Heart right ventricle (tissue), 16 donors: ENCODE results near the gene KLHL2. TPM values are rescaled to one million over a fixed set of nuclear protein-coding genes. Genes with fewer than 3 reads are reported as not detected.

Experiments used
- ATAC-seq, 8 donors: fragments of 200-7000 bp; cut with Tn5 transposase; one replicate each; pipeline ENCODE4 v1.9.1; 2020; ENCODE audit warnings: mild to moderate bottlenecking in 8 of 8, moderate library complexity in 8 of 8, moderate number of reproducible peaks in 1 of 8
- DNase-seq, 2 donors: peaks; one replicate each; pipeline ENCODE4 v3.0.0-alpha.2; 2020
- H3K27ac ChIP-seq, 10 donors: fragments of 200-600 bp; sonication (generic) in 2 of 10; one replicate each; pipeline versions ENCODE4 v1.5.0 to v1.8.0; 2020 to 2022; ENCODE audit warnings: mild to moderate bottlenecking in 3 of 10
- H3K27me3 ChIP-seq, 7 donors: fragments of 200-600 bp; one replicate each; pipeline ENCODE4 v1.8.0; 2021 to 2022; ENCODE audit warnings: mild to moderate bottlenecking in 2 of 7
- H3K36me3 ChIP-seq, 9 donors: fragments of 200-600 bp; sonication (generic) in 1 of 9; one replicate each; pipeline versions ENCODE4 v1.5.0 to v1.8.0; 2020 to 2022; ENCODE audit warnings: mild to moderate bottlenecking in 2 of 9
- H3K4me1 ChIP-seq, 9 donors: fragments of 200-600 bp; sonication (generic) in 1 of 9; one replicate each; pipeline versions ENCODE4 v1.5.0 to v1.8.0; 2020 to 2022; ENCODE audit warnings: mild to moderate bottlenecking in 4 of 9
- H3K4me3 ChIP-seq, 10 donors: fragments of 200-600 bp; sonication (generic) in 2 of 10; one replicate each; pipeline versions ENCODE4 v1.5.0 to v1.8.0; 2020 to 2022; ENCODE audit warnings: mild to moderate bottlenecking in 7 of 10, moderate library complexity in 2 of 10
- H3K9me3 ChIP-seq, 11 donors: fragments of 200-600 bp in 10 of 11; sonication (generic) in 2 of 11; one replicate each; pipeline versions ENCODE4 v1.5.0 to v1.8.0; 2013 to 2022; ENCODE audit warnings: mild to moderate bottlenecking in 2 of 11, control low read depth in 1 of 11, moderate library complexity in 1 of 11
- CTCF ChIP-seq, 9 donors: fragments of 200-600 bp; sonication (generic) in 2 of 9; IDR thresholded peaks; one replicate each; pipeline versions ENCODE4 v1.5.0 to v1.8.0; 2021 to 2022; ENCODE audit warnings: antibody characterized with exemption in 9 of 9, mild to moderate bottlenecking in 5 of 9, moderate library complexity in 1 of 9
- WGBS, 2 donors: extraction: QIAGEN DNeasy Blood & Tissue Kit; methylation state at CpG; one replicate each; pipeline ENCODE4 v1.1.7; 2013; ENCODE audit warnings: inconsistent platforms in 1 of 2; 5-methylcytosine and 5-hydroxymethylcytosine counted together
- intact Hi-C, 10 donors: fragments of 100-400 bp; cut with DNase I; formaldehyde crosslinking; loops; one replicate each; pipeline versions ENCODE4 v1.11.1 to v1.14.2; 2022
- polyA plus RNA-seq, 2 donors: library from polyadenylated mRNA; stranded (reverse); fragments of 200-250 nt; gene quantifications; one replicate each; pipeline ENCODE4 v1.2.3, GENCODE V29; 2013
- total RNA-seq, 10 donors: library from RNA; stranded (reverse); fragmentation: NEBNext Ultra II Directional in 3 of 10; extraction: Animal tissue kit (Norgen Biotek cat#: 25700) in 3 of 10; gene quantifications; one replicate each; pipeline versions ENCODE4 v1.2.1 to v1.2.4, GENCODE V29; 2021 to 2023
- donor health status: Arrhythmogenic right ventricular cardiomyopathy.
- donor health status: ischemic (EF 13 %, LVEDD 7.1; RV severe dilation, severe dysfunction).
- donor health status: healthy with polysubstance abuse.
- donor health status: DM: no; HTN: yes; CAD: no.
- donor health status: DM: no; HTN: no; CAD: no.
- donor health status: ischemic (EF 25% LVEDD 6.9; RV normal size, moderate dysfunction).
- donor health status: ischemic (EF 25% LVEDD 5.7; RV mildly dilated, moderate dysfunction).
- donor health status: healthy.
- donor health status: DM: yes; HTN: yes; CAD: no.
- donor health status: Ischemic cardiomyopathy.
- donor health status: ischemic (EF 35%, LVEDD 5.7; RV mildly dilated, moderate dysfunction).
- donor health status: nonischemic (EF 11% LVEDD 7.7; RV severe dilation, severe dysfunction).
- donor health status: DM: yes; HTN: yes; CAD: no.
- donor health status: PGD.
- donor health status: ischemic (EF 29% LVEDD 5.4; RV normal size, mild dysfunction).
- donor health status: nonischemic (EF 23%, LVEDD 6.1; RV moderate dilation, normal function).

Gene KLHL2
- total and polyA plus RNA-seq, 12 donors, result 6.0 to 14.7 (median 10.9) TPM

- H3K27ac ChIP-seq, result no peak overlapping the region
- no peak for DNase-seq
- no peak for ATAC-seq
- H3K4me3 ChIP-seq, result no peak overlapping the region
- H3K36me3 ChIP-seq, result peaks cover 0 to 47% (median 0%) of the 10 kb centered on the region in 9 donors
- H3K27me3 ChIP-seq, result no peaks in the 10 kb centered on the region
- no peak for TF ChIP-seq CTCF (IDR thresholded peaks at IDR 0.05)
- peaks cover 0 to 10% (median 0%) of the 10 kb centered on the region in 9 donors for H3K4me1 ChIP-seq
- no peaks in the 10 kb centered on the region for H3K9me3 ChIP-seq
- intact Hi-C loops, result no loop called here
- 90 to 91% methylated on average over 2 of the region's 2 CpGs for WGBS, 2 donors
These were observed 101.2 kb downstream of the KLHL2 start for GRCh38 chr4:165308606-165309005.

GRCh38 chr4:165309456-165309855, 102.1 kb downstream of the KLHL2 start:
- Histone ChIP-seq H3K36me3 (peaks cover 0 to 55% (median 5%) of the 10 kb centered on the region in 9 donors), H3K27me3 (no peaks in the 10 kb centered on the region), H3K4me3 (no peak overlapping the region), H3K9me3 (no peaks in the 10 kb centered on the region), H3K4me1 (peaks cover 0 to 10% (median 0%) of the 10 kb centered on the region in 9 donors), H3K27ac (no peak overlapping the region)
- no peak for TF ChIP-seq CTCF (IDR thresholded peaks at IDR 0.05)
- DNase-seq (no peak), ATAC-seq (no peak)
- intact Hi-C loops, result no loop called here
- WGBS, 2 donors, result 98 to 99% methylated on average over 4 of the region's 4 CpGs

GRCh38 chr4:165312506-165312905, 105.1 kb downstream of the KLHL2 start:
- intact Hi-C loops, result no loop called here
- no peak for ATAC-seq

GRCh38 chr4:165319030-165319429, 111.7 kb downstream of the KLHL2 start:
- ATAC-seq (no peak), DNase-seq (no peak)
- H3K4me3 ChIP-seq, result no peak overlapping the region
- no peak for TF ChIP-seq CTCF (IDR thresholded peaks at IDR 0.05)
- no peaks in the 10 kb centered on the region for H3K27me3 ChIP-seq
- peaks cover 0 to 50% (median 2%) of the 10 kb centered on the region in 9 donors for H3K36me3 ChIP-seq
- H3K4me1 ChIP-seq, result peaks cover 0 to 6% (median 0%) of the 10 kb centered on the region in 9 donors
- intact Hi-C loops, result no loop called here
- no peaks in the 10 kb centered on the region for H3K9me3 ChIP-seq
- H3K27ac ChIP-seq, result no peak overlapping the region
- 95 to 97% methylated on average over 5 of the region's 5 CpGs for WGBS, 2 donors

More at GRCh38 chr4:165312506-165312905, 105.1 kb downstream of the KLHL2 start:
- Histone ChIP-seq H3K36me3 (peaks cover 0 to 59% (median 5%) of the 10 kb centered on the region in 9 donors), H3K27ac (no peak overlapping the region), H3K4me3 (no peak overlapping the region), H3K9me3 (no peaks in the 10 kb centered on the region), H3K27me3 (no peaks in the 10 kb centered on the region), H3K4me1 (peaks cover 0 to 10% (median 0%) of the 10 kb centered on the region in 9 donors)
- DNase-seq, result no peak
- 88 to 95% methylated on average over 2 of the region's 2 CpGs for WGBS, 2 donors
- no peak for TF ChIP-seq CTCF (IDR thresholded peaks at IDR 0.05)
